Stimulated activated CD8-positive, alpha-beta memory T cell treated with anti-CD3 and anti-CD28 coated beads, Interleukin-2, amount 100 ng/mL, for 1 hour (primary cell): Measurements from ENCODE around the gene TIMM44.
"Not testable (repeated sequence)": the region's sequence is repeated elsewhere in the genome, so short reads cannot be mapped to it uniquely, and the experiment has no call there.

Experiments used
- DNase-seq, 2 donors: peaks; one replicate each; pipeline ENCODE4 v3.0.0-alpha.2; 2020; ENCODE audit warnings: low read depth in 2 of 2

The TIMM44 gene

GRCh38 chr19:7977021-7977722 is 33.7 kb upstream of the TIMM44 start:
- no peak for DNase-seq

- no peak for DNase-seq
Measured at GRCh38 chr19:7976461-7976860, 33.0 kb upstream of the TIMM44 start.

- no peak for DNase-seq
Measured at GRCh38 chr19:7975037-7975436, 31.6 kb upstream of the TIMM44 start.

GRCh38 chr19:7973883-7974282 is 30.4 kb upstream of the TIMM44 start:
- DNase-seq, result no peak

- DNase-seq, result no peak
Measured at GRCh38 chr19:7971553-7972520, 28.4 kb upstream of the TIMM44 start.

GRCh38 chr19:7970716-7971448 is 27.4 kb upstream of the TIMM44 start:
- DNase-seq, result no peak

- DNase-seq, result no peak
Measured at GRCh38 chr19:7969555-7969939, 26.1 kb upstream of the TIMM44 start.

- no peak for DNase-seq
Measured at GRCh38 chr19:7968796-7969554, 25.5 kb upstream of the TIMM44 start.

GRCh38 chr19:7968008-7968795 is 24.7 kb upstream of the TIMM44 start:
- DNase-seq, result no peak

GRCh38 chr19:7965921-7966665 is 22.6 kb upstream of the TIMM44 start:
- no peak for DNase-seq

- no peak for DNase-seq
Measured at GRCh38 chr19:7965259-7965841, 21.9 kb upstream of the TIMM44 start.

GRCh38 chr19:7963566-7963965 is 20.1 kb upstream of the TIMM44 start:
- DNase-seq, result no peak

GRCh38 chr19:7962644-7963268 is 19.3 kb upstream of the TIMM44 start:
- DNase-seq, result no peak

- DNase-seq, result no peak
Measured at GRCh38 chr19:7961920-7962626, 18.6 kb upstream of the TIMM44 start.

- not testable (repeated sequence) for DNase-seq
Measured at GRCh38 chr19:7961082-7961481, 17.6 kb upstream of the TIMM44 start.

GRCh38 chr19:7959211-7959610 is 15.7 kb upstream of the TIMM44 start:
- no peak for DNase-seq

- no peak for DNase-seq
Measured at GRCh38 chr19:7955696-7956095, 12.2 kb upstream of the TIMM44 start.

- no peak for DNase-seq
Measured at GRCh38 chr19:7953576-7953975, 10.1 kb upstream of the TIMM44 start.

GRCh38 chr19:7953060-7953459 is 9.6 kb upstream of the TIMM44 start:
- DNase-seq, result no peak
